ENCODE measurements around the gene AGFG2. TPM values are rescaled to one million over a fixed set of nuclear protein-coding genes. Genes with fewer than 3 reads are reported as not detected.
A peak's percentile ranks its signal among the peaks of the same experiment; 100 is the strongest.
"Not testable (repeated sequence)": the region's sequence is repeated elsewhere in the genome, so short reads cannot be mapped to it uniquely, and the experiment has no call there.

Gene AGFG2
- total RNA-seq, 1 experiment from 2014 or later: 4.1 TPM

DNA sequence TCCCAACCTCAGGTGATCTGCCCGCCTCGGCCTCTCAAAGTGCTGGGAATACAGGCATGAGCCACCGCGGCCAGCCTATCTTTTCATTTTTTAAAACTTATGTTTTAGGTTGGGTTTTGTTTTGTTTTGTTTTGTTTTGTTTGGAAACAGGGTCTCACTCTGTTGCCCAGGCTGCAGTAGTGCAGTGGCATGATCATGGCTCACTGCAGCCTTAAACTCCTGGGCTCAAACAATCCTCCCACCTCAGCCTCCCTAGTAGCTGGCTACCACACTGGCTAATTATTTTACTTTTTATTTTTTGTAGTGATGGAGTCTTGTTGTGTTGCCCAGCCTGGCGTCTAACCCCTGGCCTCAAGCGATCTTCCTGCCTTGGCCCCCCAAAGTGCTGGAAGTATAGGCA is 19.4 kb upstream of the AGFG2 start:
- no peak for DNase-seq (ENCODE audit: extremely low read depth, low read depth)

DNA sequence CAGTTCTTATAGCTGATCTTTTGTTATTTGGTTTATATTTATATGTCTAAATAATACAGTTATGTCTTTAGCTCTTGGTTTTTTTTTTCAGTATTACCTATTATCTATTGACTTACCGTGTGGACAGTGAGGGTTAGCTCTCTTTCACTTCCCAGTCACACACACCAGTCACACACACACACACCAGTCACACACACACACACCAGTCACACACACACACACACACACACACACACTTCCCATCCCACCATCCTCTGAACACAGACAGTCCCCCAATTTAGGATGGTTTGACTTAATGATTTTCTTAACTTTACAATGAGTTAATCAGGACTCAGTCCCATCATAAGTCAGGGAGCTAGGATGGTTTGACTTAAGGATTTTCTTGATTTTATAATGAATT is 18.9 kb upstream of the AGFG2 start:
- DNase-seq (ENCODE audit: extremely low read depth, low read depth): no peak

DNA sequence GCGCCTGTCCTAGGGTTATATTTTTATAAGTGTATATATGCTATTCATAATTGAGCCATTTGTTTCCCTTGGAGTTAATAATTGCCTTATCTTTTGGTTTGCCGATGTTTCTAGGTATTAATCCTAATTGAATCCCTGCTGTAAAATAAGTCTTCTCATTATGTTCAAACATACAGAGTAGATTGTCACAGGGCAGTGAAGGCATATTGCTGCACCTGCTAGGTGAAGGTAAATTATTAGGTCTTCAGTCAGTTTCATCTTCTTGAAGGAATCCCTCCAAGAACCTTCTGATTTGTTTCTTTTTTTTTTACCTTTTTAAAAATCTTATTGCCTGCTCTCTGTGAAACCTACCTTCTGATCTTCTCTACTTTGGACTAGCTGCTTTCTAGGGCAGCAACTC is 17.9 kb upstream of the AGFG2 start:
- DNase-seq (ENCODE audit: extremely low read depth, low read depth): no peak

DNA sequence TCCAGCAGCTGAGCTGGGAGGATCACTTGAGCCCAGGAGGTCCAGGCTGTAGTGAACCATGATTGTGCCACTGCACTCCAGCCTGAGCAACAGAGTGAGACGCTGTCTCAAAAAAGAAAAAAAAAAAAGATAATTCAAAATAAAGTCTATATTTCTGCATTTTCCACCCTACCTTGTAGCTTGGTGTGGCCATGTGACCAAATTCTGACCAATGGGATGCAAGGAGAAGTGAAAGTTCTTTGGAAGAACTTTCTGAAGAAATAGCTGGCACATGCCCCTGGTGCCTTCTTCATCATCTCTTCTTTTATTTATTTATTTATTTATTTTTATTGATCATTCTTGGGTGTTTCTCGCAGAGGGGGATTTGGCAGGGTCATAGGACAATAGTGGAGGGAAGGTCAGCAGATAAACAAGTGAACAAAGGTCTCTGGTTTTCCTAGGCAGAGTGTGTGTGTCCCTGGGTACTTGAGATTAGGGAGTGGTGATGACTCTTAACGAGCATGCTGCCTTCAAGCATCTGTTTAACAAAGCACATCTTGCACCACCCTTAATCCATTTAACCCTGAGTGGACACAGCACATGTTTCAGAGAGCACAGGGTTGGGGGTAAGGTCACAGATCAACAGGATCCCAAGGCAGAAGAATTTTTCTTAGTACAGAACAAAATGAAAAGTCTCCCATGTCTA is 17.0 kb upstream of the AGFG2 start:
- not testable (repeated sequence) for DNase-seq (ENCODE audit: extremely low read depth, low read depth)

DNA sequence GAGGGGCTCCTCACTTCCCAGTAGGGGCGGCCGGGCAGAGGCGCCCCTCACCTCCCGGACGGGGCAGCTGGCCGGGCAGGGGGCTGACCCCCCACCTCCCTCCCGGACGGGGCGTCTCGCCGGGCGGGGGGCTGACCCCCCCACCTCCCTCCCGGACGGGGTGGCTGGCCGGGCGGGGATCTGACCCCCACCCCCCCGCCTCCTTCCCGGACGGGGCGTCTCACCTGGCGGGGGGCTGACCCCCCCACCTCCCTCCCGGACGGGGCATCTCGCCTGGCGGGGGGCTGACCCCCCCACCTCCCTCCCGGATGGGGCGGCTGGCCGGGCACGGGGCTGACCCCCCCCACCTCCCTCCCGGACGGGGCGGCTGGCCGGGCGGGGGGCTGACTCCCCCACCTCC is 15.8 kb upstream of the AGFG2 start:
- not testable (repeated sequence) for DNase-seq (ENCODE audit: extremely low read depth, low read depth)

DNA sequence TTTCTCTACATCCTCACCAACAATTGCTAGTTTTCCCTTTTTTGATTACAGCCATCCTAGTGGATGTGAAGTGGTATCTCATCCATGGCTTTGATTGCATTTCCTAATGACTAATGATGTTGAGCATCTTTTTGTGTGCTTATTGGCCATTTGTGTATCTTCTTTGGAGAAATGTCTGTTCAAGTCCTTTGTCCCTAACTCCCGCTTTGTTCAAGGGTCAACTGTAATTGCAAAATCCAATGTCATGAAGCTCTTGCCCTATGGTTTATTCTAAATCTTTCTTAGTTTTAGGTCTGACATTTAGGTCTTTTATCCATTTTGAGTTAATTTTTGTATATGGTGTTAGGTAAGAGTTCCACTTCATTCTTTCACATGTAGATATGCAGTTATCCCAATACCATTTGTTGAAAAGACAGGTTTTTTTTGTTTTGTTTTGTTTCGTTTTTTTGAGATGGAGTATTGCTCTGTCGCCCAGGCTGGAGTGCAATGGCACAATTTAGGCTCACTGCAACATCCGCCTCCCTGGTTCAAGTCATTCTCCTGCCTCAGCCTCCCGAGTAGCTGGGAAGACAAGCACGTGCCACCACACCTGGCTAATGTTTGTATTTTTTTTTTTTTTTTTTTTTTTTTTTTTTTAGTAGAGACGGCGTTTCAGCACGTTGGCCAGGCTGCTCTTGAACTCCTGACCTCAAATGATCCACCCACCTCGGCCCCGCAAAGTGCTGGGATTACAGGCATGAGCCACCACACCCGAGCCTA is 10.7 kb upstream of the AGFG2 start:
- DNase-seq (ENCODE audit: extremely low read depth, low read depth): not testable (repeated sequence)

DNA sequence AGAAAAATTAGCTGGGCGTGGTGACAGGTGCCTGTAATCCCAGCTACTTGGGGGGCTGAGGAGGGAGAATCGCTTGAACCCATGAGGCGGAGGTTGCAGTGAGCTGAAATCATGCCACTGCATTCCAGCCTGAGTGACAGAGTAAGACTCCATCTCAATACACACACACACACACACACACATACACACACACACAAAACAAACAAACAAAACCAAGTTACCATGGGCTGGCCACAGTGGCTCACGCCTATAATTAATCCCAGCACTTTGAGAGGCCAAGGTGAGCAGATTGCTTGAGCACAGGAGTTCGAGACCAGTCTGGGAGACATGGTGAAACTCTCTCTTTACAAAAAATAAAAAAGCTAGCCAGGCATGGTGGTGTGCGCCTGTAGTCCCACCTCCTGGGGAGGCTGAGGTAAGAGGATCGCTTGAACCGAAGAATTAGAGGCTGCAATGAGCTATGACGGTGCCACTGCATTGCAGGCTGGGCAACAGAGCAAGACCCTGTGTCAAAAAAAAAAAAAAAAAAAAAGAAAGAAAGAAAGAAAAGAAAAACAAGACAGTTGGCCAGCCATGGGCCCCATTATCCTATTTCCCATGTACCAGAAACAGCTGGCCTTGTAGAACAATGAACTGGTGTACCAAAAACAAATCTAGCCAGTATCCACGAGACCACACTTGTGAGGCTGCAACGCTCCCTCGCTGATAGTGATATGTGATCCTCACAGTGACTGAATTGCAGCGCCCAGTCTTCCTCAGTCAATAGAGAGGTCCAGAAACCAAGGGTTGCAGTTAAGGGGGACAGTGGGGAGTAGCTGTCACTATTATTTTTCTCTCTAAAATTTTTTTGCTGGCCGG is 6.6 kb upstream of the AGFG2 start:
- DNase-seq (ENCODE audit: extremely low read depth, low read depth): no peak

DNA sequence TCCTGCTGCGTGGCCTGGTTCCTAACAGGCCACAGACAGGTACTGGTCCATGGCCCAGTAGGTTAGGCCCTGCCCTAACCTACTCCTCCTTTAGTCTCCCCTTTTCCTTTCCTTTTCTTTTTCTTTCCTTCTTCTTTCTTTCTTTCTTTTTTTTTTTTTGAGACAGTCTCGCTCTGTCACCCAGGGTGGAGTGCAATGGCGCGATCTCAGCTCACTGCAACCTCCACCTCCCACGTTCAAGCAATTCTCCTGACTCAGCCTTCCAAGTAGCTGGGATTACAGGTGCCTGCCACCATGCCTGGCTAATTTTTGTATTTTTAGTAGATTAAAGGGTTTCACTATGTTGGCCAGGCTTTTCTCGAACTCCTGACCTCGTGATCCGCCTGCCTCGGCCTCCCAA is 3.0 kb upstream of the AGFG2 start:
- DNase-seq (ENCODE audit: extremely low read depth, low read depth): not testable (repeated sequence)

DNA sequence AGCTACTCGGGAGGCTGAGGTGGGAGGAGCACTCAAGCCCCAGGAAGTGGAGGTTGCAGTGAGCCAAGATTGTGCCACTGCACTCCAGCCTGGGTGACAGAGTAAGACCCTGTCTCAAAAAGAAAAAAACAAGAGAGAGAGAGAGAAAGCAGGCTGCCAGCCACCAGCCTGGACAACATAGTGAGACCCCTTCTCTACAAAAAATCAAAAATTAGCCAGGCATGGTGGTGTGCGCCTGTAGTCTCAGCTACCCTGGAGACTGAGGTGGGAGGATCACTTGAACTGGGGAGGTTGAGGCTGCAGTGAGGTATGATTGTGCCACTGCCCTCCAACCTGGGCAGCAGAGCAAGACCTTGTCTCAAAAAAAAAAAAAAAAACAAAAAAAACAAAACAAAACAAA is 2.3 kb upstream of the AGFG2 start:
- DNase-seq (ENCODE audit: extremely low read depth, low read depth): not testable (repeated sequence)

DNA sequence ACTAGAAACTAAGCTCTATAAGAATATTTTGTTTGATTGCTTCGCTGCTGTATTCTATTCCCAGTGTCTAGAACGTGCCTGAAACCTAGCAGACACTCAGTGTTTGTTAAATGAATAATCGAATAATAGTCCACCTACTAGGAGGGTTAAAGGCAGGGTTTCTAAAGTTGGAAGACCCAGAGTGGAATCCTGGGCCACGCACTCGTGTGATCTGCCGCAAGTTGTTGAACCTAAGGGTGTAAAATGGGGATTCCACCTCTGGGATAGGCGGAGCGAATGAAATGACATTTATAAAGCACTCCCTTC is 702 bp upstream of the AGFG2 start:
- DNase-seq (ENCODE audit: extremely low read depth, low read depth): no peak

DNA sequence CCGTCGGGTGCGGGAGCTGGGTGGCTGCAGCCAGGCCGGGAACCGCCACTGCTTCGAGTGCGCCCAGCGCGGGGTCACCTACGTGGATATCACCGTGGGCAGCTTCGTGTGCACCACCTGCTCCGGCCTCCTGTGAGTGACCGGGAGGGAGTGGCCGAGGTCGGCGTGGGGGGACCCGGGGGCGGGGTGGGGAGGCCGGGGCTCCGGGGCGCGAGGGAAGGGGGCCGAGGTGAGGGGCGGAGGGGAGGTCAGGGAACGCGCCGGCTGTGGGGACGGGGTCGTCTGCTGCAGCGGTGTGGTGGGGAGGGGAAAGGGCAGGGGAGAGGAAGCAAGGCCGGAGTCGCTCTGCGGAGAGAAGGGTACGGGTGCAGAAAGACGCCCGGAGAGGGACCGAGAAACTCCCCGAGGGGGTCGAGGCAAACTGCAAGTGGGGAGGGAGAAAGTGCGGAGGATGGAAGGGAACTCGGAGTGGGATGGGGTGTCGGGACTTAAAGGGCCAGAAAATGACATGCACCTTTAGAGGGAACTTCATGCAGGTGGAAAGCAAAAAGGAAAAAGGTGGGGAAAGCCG is 518 bp downstream of the AGFG2 start:
- no peak for DNase-seq (ENCODE audit: extremely low read depth, low read depth)

DNA sequence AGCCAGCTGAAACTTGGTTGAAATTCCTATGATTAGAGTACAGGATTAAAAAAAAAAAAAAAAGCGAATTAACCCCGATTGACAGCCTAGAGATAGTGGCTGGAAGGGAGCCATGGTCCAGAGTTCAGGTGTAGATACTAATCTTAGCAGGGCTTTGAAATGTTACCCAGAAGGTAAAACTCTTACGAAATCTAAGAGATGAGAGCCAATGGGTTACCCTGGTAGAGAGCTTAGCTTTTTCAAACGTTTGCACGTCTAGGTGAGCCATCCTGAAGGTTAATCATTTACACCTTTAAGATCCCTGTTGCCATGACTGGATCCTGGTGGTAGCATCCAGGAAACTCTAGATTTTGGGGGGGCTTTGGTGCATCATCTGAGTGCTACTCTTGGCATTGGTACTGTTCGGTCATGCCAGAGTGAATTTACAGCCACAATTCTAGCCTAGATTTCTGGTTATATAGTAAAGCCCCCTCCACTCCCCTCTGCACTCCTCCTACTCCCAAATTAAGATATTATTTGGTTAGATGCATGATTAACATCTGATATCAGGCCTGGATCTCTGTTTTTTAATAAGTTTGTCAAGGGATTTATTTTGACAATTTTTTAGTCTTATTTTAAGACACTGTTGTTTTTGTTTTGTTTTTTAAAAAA is 1.2 kb downstream of the AGFG2 start:
- DNase-seq (ENCODE audit: extremely low read depth, low read depth): no peak

DNA sequence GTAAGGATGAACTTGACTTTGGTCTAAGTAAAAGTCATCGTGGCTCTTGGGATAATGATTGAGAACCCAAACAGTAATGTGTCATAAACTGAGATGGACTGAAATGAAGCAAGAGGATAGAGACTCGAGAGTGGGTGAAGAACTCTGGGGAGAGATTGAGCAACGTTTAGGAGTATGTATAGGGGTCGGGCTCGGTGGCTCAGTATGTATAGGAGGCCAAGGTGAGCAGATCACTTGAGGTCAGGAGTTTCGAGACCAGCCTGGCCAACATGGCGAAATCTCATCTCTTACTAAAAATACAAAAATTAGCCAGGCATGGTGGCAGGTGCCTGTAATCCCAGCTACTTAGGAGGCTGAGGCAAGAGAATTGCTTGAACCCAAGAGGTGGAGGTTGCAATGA is 2.3 kb downstream of the AGFG2 start:
- DNase-seq (ENCODE audit: extremely low read depth, low read depth): not testable (repeated sequence)

DNA sequence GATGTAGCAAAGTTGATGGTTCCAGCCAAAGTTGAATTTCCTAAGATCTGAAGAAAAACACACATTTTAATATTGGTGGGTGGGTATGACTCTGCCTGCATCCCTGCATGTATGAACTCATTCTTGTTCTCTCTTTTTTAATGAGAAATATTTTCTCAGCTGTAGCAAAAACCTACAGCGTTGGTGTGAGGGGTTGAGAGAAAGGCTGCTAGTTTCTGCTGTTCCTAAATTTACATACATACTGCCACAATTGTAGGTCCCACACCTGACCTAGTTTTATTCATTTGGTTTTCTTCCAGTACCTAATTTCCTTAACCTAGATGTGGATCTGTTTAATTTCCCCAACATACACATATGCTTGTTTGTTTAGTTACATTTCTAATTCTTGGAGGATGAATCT is 4.6 kb downstream of the AGFG2 start:
- DNase-seq (ENCODE audit: extremely low read depth, low read depth): no peak

DNA sequence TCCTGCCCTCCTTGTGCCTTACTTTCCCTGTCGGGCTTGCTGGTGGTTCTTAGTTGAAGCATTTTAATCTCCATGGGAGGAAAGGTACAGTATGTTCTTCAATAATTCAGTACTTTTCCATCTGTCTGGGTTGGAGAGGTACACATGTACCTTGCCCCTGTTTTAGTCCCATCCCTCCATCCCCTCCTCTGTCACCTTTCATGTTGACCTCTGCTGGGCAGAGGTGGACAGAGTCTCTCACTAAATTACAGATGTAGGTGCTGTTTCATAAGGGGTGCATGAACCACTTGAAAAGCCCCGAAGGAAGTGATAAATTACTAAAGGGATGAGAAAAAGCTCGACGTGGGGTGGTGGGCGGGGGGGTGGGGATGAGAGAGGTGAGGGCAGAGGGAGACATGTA is 5.4 kb downstream of the AGFG2 start:
- DNase-seq (ENCODE audit: extremely low read depth, low read depth): no peak

DNA sequence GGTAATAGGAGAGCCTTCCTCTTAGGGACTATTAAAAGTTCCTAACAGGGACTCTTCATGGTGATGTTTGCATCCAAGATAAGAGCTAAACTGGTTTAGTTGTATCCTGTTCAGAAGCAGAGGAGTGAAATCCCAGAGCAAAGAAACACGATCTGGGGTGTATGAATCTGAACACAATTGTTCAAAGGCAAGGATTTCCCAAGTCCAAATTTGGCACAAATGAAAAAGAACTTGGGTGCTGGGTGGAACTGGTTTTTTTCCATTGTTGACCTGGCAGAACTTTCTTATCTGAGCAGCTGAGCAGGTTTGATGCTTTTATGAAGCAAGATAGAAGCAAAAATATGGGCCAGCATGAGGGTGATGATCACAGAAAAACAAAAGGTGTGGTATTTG is 6.0 kb downstream of the AGFG2 start:
- DNase-seq (ENCODE audit: extremely low read depth, low read depth): no peak

DNA sequence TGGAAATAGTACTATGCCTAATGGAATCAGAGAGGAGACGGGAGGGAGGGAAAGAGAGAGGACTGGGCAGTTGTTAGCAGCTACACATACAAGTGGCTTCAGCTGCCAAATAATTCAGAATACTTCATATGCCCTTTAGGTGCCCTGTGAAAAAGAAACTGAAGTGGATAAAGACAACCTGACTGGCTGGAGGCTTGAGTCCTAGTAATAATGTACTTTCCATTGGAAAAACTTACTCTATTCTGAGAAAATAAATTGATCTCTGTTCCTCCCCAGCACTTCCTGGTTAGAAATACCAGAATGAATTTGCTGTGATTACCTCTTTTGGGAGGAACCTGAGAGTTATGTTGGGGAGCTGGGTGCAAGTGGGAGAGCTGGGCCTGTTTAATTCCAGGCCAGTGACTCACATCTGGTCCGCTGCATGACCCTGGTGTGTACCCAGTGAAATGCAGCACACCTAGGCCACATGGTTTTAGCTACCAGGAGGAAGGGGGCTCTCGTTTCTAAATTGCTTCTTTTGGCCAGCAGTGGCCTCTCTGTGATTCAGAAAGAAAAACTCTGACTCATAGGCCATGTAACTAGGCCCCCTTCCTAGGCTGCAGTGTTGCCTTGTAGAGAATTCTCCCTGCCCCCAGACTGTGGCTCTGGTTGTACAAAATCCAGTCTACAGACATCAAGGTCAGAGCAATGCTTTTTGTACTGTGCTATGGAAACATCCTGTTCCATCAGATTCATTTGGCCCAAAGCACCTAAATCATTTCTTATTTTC is 6.5 kb downstream of the AGFG2 start:
- peak; percentile 23 for DNase-seq (ENCODE audit: extremely low read depth, low read depth)

DNA sequence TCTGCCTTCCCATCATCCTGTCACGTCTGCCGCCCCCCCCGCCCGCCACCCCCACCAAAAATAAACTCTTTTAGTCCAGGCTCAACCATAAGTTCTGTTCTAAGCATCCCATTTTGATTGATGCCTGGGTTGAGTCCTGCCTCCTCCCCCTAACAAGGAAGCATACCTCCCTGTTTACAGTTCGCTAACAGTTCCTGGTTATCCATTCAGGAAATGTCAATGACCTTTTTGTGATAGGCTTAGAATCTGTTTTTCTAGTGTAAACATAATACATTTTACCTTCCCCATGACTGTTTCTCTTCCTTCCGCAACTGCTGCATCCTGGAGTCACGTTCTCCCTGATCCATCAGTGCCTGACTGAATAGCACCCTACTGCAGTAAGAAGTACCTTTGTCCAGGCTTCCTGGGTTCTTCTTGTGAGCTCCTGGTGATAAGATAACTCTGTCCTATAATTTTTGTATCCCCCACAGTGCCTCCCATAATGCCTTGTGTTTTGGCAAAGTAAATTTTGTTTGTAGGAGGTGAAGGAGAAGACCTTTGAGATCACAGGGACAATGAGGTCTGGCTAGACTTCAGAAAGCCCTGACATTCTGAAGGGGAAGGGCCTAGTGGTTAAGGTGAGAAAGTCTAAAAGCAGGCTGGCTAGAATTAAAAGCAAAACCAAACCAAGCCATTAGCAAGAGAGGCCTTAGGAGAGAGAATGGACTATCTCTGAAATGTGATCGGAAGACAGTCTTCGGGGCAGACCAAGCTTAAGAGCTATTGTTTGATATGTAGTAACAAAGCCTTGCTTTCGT is 7.3 kb downstream of the AGFG2 start:
- no peak for DNase-seq (ENCODE audit: extremely low read depth, low read depth)
